ENCODE measurements around the gene FAM117B. TPM values are rescaled to one million over a fixed set of nuclear protein-coding genes. Genes with fewer than 3 reads are reported as not detected.
A peak's percentile ranks its signal among the peaks of the same experiment; 100 is the strongest.

Gene FAM117B
- total and polyA plus RNA-seq, 7 donors: 3.6 to 8.9 (median 4.6) TPM

- no peaks in the 10 kb centered on the region for H3K4me1 ChIP-seq
- H3K27ac ChIP-seq: no peak overlapping the region
- no peaks in the 10 kb centered on the region for H3K36me3 ChIP-seq
- no peak overlapping the region for H3K4me3 ChIP-seq
- no peak for TF ChIP-seq POLR2A (IDR thresholded peaks at IDR 0.05)
- TF ChIP-seq EP300 (IDR thresholded peaks at IDR 0.05): no peak
- no peak for TF ChIP-seq POLR2AphosphoS5 (IDR thresholded peaks at IDR 0.05)
- TF ChIP-seq, protein P1, sequence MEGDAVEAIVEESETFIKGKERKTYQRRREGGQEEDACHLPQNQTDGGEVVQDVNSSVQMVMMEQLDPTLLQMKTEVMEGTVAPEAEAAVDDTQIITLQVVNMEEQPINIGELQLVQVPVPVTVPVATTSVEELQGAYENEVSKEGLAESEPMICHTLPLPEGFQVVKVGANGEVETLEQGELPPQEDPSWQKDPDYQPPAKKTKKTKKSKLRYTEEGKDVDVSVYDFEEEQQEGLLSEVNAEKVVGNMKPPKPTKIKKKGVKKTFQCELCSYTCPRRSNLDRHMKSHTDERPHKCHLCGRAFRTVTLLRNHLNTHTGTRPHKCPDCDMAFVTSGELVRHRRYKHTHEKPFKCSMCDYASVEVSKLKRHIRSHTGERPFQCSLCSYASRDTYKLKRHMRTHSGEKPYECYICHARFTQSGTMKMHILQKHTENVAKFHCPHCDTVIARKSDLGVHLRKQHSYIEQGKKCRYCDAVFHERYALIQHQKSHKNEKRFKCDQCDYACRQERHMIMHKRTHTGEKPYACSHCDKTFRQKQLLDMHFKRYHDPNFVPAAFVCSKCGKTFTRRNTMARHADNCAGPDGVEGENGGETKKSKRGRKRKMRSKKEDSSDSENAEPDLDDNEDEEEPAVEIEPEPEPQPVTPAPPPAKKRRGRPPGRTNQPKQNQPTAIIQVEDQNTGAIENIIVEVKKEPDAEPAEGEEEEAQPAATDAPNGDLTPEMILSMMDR (IDR thresholded peaks at IDR 0.05): no peak
- H3K27me3 ChIP-seq: no peaks in the 10 kb centered on the region
- WGBS, 2 donors: 53 to 74% methylated on average over 4 of the region's 4 CpGs
- H3K9me3 ChIP-seq: no peaks in the 10 kb centered on the region
- intact Hi-C loops (cut with DNase I): no loop called here
- no peak for DNase-seq
These were observed 7.7 kb upstream of the FAM117B start for GRCh38 chr2:202627042-202627441.

GRCh38 chr2:202628646-202629198, 6.0 kb upstream of the FAM117B start:
- intact Hi-C loops (cut with DNase I): no loop called here
- Histone ChIP-seq H3K9me3 (no peaks in the 10 kb centered on the region), H3K36me3 (no peaks in the 10 kb centered on the region), H3K27ac (no peak overlapping the region), H3K4me1 (no peaks in the 10 kb centered on the region), H3K4me3 (no peak overlapping the region), H3K27me3 (no peaks in the 10 kb centered on the region)
- TF ChIP-seq, protein P1 (IDR thresholded peaks at IDR 0.05): no peak
- no peak for TF ChIP-seq POLR2AphosphoS5 (IDR thresholded peaks at IDR 0.05)
- no peak for TF ChIP-seq EP300 (IDR thresholded peaks at IDR 0.05)
- no peak for TF ChIP-seq POLR2A (IDR thresholded peaks at IDR 0.05)
- DNase-seq: no peak
- WGBS, 2 donors: 84 to 92% methylated on average over 3 of the region's 3 CpGs

GRCh38 chr2:202632682-202633290, 2.0 kb upstream of the FAM117B start:
- H3K27ac ChIP-seq: no peak overlapping the region
- no peaks in the 10 kb centered on the region for H3K27me3 ChIP-seq
- WGBS, 2 donors: 89 to 91% methylated on average over 4 of the region's 4 CpGs
- H3K4me1 ChIP-seq: peaks cover 0 to 11% (median 5%) of the 10 kb centered on the region in 4 donors
- intact Hi-C loops (cut with DNase I): loop anchor here (2.0 to 10.0 kb wide), 4 partner anchors 44 to 598 kb away; partner anchors contain the start of genes BMPR2 and FZD7
- no peak overlapping the region for H3K4me3 ChIP-seq
- TF ChIP-seq EP300 (IDR thresholded peaks at IDR 0.05): no peak
- TF ChIP-seq, protein P1 (IDR thresholded peaks at IDR 0.05): no peak
- TF ChIP-seq POLR2AphosphoS5 (IDR thresholded peaks at IDR 0.05): no peak
- no peak for TF ChIP-seq POLR2A (IDR thresholded peaks at IDR 0.05)
- no peak for DNase-seq
- no peaks in the 10 kb centered on the region for H3K36me3 ChIP-seq
- H3K9me3 ChIP-seq: no peaks in the 10 kb centered on the region

- DNase-seq: no peak
- no peaks in the 10 kb centered on the region for H3K27me3 ChIP-seq
- peak overlapping the region in 1 of 4 donors; percentile 91 for H3K27ac ChIP-seq
- peaks cover 0 to 11% (median 5%) of the 10 kb centered on the region in 4 donors for H3K4me1 ChIP-seq
- intact Hi-C loops (cut with DNase I): loop anchor here (2.0 to 10.0 kb wide), 4 partner anchors 45 to 599 kb away; partner anchors contain the start of genes BMPR2 and FZD7
- no peaks in the 10 kb centered on the region for H3K36me3 ChIP-seq
- 97 to 98% methylated on average over 19 of the region's 19 CpGs for WGBS, 2 donors
- H3K9me3 ChIP-seq: no peaks in the 10 kb centered on the region
- TF ChIP-seq POLR2A (IDR thresholded peaks at IDR 0.05) (no peak), POLR2AphosphoS5 (IDR thresholded peaks at IDR 0.05) (no peak), EP300 (IDR thresholded peaks at IDR 0.05) (no peak)
- TF ChIP-seq, protein P1 (IDR thresholded peaks at IDR 0.05): no peak
- no peak overlapping the region for H3K4me3 ChIP-seq
These were observed 1.3 kb upstream of the FAM117B start for GRCh38 chr2:202633470-202633869.

Measured in sigmoid colon (tissue), 7 donors.